HPDE6-E6E7 (cell line): ENCODE measurements around the gene CFAP206.

Experiments used
- DNase-seq: peaks from one replicate; pipeline ENCODE4 v3.0.0; 2011; ENCODE audit warnings: missing footprints; ENCODE audit errors: extremely low spot score

CFAP206 gene, protein sequence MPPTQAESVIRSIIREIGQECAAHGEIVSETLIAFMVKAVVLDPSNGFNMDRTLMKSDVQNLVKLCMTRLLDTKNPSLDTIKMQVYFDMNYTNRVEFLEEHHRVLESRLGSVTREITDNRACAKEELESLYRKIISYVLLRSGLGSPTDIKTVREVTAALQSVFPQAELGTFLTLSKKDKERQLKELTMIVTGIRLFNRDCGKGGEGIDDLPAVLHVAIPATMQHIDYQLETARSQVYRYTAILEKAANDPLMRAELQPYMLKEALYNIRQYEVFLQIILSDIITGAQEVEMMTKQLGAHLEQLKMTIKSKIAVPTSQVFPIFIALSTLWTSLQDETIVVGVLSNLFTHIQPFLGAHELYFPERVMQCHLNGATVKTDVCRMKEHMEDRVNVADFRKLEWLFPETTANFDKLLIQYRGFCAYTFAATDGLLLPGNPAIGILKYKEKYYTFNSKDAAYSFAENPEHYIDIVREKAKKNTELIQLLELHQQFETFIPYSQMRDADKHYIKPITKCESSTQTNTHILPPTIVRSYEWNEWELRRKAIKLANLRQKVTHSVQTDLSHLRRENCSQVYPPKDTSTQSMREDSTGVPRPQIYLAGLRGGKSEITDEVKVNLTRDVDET

GRCh38 chr6:87407901-87408720, at the start of gene CFAP206:
CFAP206 (plus strand) TSS chr6:87407972; CDS start chr6:87409840, 1,868 bp downstream.
- peak; percentile 80 for DNase-seq

DNA sequence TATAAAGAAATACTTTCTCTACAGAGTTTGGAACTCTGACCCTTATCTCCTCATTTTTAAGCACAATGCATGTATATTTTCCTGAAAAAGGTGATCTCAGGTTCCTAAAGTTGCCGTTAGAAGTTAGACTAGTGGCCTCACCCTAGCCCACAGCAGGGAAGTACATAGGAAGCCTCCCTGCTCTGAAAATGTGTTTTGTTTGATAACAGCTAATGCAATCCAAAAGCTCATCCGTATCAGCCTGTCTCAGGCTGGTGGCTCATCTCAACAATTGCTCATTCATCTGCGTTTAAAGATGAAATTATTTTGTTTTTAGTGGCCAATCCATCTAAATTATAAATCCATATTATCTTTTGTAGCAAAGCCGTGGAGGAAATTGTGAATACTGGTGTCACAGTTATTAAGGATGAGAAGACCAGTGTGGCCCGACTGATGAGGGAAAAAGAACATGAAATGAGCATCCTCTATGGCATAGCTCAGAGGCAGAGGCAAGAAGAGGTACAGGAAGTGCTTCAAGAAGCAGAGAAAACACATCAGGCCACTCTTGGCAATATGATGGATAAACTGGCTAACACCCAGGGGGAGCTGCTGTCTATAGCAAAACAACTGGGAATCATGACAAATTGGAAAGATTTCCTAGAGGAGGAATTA, 43.0 kb upstream of the CFAP206 start:
- no peak for DNase-seq

DNA sequence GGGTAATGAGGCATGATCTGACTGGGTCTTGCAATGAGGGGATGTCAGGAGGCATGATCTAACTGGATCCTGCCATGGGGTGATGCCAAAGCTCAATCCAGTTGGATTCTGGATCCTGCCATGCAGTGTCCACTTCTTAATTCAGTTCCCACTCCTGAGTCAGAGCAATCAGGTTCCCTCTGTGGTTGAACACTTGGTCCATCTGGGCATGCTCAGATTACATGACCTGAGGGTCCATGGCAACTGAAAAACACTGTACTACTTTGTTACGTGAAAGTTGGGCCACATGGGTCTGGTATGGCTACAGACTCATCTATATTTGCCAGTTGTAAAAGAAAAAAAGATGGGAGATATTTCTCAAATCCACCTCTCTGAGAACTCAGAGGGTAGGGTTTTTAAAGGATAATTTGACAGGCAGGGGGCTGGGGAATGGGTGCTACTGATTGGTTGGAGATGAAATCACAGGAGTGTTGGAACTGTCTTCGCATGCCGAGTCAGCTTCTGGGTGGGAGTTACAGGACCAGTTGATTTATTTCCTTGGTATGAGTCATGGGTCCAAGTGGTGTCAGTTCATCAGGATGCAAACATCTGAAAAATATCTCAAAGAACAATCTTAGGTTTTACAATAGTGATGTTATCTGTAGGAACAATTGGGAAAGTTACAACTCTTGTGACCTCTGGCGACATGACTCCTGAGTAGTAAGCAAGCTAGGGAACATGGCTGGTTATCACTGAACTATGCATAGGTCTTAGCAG, 41.5 kb upstream of the CFAP206 start:
- no peak for DNase-seq

DNA sequence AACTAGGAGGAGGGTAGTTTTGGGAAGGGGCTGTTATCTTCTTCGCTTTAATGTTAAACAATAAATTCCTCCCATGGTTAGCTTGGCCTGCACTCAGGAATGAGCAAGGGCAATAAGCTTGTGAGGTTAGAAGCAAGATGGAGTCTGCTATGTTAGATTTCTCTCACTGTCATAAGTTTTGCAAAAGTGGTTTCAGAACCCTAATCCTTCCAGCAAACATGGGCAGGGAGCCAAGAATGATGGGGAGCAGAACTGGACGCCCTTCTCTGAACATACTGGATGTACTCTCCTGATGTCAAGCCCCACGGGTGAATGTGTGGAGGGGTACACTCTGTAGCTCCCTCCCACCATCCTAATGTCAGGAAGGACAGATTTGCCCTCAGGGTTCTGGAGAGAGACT, 40.9 kb upstream of the CFAP206 start:
- no peak for DNase-seq

DNA sequence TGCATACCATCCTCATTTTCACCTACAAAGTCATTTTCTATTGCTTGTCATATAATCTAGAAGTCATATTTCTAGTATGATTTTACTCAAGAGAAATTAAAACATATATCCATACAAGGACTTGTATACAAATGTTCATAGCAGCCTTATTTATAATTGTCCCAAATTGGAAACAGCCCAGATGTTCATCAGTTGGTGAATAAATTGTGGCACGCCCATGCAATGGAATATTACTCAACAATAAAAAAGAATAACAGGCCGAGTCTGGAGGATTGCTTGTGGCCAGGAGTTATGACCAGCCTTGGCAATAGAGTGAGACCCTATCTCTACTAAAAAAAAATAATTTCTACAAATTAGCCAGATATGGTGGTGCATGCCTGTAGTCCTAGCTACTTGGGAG, 34.4 kb upstream of the CFAP206 start:
- DNase-seq = no peak

DNA sequence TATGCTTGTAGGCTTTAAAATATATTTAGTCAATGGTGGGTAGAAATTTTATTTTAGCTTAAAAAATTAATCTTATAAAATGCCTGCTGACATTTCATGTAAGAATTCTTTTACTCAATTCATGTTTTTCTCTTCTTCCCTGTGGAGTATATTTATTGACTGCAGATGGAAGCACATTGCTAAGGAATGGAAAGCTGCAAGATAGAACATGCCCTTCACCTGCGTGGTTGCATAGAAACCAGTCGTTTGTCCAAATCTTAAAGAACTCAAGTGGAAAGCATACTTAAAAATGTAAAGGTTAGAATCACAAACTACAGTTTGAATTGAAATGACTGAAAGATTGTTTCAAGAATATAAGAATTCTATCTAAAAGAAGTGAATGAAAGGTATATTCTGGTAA, 32.5 kb upstream of the CFAP206 start:
- DNase-seq = peak; percentile 20

DNA sequence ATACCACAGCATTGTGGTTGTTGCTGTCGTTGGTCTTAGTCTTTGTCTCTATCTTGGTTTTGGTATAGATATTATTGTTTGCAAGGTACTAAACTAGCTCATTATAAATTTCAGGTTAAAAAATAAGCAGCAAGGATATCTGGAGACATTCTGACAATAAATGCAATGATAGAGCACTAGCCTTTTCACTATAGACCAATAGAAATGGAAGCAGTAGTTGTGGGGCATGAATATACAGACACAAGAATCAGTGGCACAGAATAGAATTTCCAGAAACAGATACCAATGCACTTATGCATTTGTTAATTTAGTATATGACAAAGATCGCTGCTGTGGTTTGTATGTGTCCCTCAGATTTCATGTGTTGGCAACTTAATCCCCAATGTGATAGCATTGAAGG, 31.1 kb upstream of the CFAP206 start:
- DNase-seq = no peak

GRCh38 chr6:87378947-87379346, 28.8 kb upstream of the CFAP206 start:
- DNase-seq = no peak

- DNase-seq = no peak
These were observed 24.9 kb upstream of the CFAP206 start for GRCh38 chr6:87382861-87383260.

DNA sequence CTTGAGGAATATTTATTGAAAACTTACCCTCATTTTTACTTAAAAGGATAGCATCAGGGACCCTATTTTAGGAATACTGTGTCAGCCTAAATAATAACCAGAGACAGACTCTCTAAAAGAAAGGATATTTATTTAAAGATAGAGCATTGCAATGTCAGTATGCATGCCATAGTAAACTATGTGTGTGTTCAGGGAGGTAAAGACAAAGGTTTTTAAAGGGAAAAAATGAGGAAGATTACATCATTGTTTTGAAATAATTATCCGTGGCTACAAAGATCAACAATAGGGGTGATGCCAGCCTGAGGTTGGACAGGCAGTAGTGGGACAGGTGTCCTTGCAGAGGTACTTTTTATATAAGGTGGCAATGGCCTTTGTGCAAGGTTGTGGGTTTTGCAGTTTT, 23.7 kb upstream of the CFAP206 start:
- DNase-seq = no peak

DNA sequence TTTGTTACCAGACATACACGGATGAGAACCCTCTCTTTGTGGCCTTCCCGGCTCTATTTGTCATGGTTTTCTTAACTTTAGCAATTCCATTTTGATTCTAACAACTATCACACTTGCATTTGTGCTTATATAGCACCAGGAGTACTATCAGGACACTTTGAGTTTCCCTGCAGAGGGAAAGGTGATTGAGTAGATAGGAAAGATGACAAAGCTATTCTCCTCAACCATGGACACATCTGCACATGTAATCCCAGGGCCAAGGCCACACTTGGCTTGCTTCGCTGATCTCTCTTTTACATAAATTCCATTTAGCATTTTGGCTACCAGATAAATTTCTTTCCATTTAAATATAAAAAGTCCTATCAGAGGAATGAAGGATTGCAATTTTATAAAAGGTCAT, 23.3 kb upstream of the CFAP206 start:
- DNase-seq = no peak

DNA sequence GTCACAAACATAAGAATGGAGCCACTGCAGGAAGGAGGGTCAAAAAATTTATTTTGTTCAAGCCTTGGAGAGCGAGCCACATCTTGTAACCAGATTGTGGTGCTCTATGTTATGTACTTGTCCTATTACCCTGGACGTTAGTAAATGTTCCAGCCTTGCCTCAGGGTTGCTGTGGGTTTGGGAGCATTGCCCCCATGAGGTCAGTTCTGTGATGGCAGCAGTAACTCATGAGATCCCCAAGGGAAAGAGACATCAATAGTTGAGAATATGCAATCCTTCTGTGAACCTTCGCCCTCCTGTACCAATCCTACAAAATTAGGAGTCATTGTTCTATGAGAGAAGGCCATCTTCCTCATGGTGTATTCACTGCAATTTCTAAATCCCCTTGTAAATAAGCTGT, 16.4 kb upstream of the CFAP206 start:
- DNase-seq = peak; percentile 34

- DNase-seq = peak; percentile 21
These were observed 14.6 kb upstream of the CFAP206 start for GRCh38 chr6:87393026-87393622.

- DNase-seq = no peak
These were observed 12.3 kb upstream of the CFAP206 start for GRCh38 chr6:87395431-87395830.

- DNase-seq = no peak
These were observed 11.0 kb upstream of the CFAP206 start for GRCh38 chr6:87396595-87397392.

DNA sequence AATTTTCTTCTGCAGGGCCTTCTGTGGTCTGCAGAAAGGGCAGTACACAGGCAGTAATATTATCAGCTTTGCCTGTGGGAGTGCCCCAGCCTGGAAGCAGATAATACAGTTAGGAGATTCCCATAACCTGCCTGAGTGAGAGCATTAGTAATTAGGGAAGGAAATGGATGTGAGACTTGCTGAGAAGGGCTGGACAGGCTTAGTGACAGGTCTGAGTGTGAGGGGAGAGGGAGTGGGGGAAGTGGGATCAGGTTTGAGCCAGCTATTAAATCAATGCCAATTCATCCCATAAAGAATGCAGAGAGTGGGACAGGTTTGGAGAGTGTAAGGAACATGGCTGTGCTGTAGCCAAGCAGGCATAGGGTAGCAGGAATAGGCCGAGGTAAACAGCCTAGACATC, 10.1 kb upstream of the CFAP206 start:
- DNase-seq = no peak

GRCh38 chr6:87401832-87402231, 5.9 kb upstream of the CFAP206 start:
- DNase-seq = no peak

- no peak for DNase-seq
These were observed 241 bp upstream of the CFAP206 start for GRCh38 chr6:87407561-87407900.

GRCh38 chr6:87408721-87409155, 966 bp downstream of the CFAP206 start:
- DNase-seq = no peak

GRCh38 chr6:87419266-87419665, 11.5 kb downstream of the CFAP206 start:
- DNase-seq = no peak
